ENCODE results near the gene DENND6B. TPM values are rescaled to one million over a fixed set of nuclear protein-coding genes. Genes with fewer than 3 reads are reported as not detected.
A peak's percentile ranks its signal among the peaks of the same experiment; 100 is the strongest.

DENND6B gene
- total and polyA plus RNA-seq, 2 of the 13 experiments (the other 11 are each of a cell fraction or from before 2014, with no cell fraction given): 0.95 to 3.8 TPM

DNA sequence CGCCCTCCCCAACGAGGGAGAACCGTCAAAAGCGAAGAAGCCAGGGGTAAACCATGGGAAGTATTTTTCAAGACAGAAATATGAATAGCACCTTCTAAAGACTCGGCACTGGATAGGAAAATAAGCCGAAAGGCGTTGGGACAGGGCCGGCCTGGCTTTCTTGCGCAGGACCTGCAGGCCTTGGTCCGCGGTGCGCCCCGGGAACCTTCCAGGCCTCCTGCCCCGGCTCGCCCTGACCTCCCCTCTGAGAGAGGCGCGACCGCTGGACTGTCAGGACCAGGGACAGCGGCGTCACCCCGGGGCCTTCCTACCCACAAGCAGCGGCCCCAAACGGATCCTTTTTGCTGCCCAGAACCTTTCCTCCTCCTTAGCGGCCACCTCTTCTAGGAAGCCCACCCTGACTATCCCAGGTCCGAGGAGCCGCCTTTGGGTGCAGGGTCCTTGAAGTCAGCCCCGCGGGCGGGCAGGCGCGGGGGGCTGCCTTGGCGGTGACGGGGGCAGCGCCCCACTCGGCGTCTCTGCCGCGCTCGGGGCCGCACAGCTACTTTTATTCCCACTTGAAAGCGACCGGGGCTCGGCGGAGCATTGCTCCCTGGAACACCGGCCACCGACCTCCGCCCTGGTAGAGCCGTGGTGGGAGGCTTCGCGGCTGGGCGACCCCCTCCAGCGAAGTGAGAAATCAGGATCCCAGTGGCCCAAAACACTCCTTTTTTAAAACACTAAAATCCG is 56.0 kb downstream of the DENND6B start (continued):
- TF ChIP-seq ZFP36L2 (CRISPR knock-in tag; IDR thresholded peaks at IDR 0.05) (0 out of 2 replicates have a peak, but pooled peaks have one; percentile 77), TGIF2 (CRISPR knock-in tag; IDR thresholded peaks at IDR 0.05) (peak; percentile 96), ZNF549 (CRISPR knock-in tag; IDR thresholded peaks at IDR 0.05) (no peak), ZFP90 (CRISPR knock-in tag; IDR thresholded peaks at IDR 0.05; ENCODE audit: borderline replicate concordance) (peak; percentile 36; the same call in 1 of the 2 replicates), ARHGAP35 (CRISPR knock-in tag; IDR thresholded peaks at IDR 0.05; ENCODE audit: borderline replicate concordance) (no peak), ZNF446 (CRISPR knock-in tag; IDR thresholded peaks at IDR 0.05) (0 out of 2 replicates have a peak, but pooled peaks have one; percentile 54), SPEN (CRISPR knock-in tag; IDR thresholded peaks at IDR 0.05; ENCODE audit: low read depth) (0 out of 2 replicates have a peak, but pooled peaks have one; percentile 36), ZNF232 (CRISPR knock-in tag; IDR thresholded peaks at IDR 0.05; ENCODE audit: borderline replicate concordance) (peak; percentile 94), MYNN (CRISPR knock-in tag; IDR thresholded peaks at IDR 0.05; ENCODE audit: low read depth) (no peak), ELF1 (CRISPR knock-in tag; IDR thresholded peaks at IDR 0.05) (no peak)
- TF ChIP-seq, protein P1, sequence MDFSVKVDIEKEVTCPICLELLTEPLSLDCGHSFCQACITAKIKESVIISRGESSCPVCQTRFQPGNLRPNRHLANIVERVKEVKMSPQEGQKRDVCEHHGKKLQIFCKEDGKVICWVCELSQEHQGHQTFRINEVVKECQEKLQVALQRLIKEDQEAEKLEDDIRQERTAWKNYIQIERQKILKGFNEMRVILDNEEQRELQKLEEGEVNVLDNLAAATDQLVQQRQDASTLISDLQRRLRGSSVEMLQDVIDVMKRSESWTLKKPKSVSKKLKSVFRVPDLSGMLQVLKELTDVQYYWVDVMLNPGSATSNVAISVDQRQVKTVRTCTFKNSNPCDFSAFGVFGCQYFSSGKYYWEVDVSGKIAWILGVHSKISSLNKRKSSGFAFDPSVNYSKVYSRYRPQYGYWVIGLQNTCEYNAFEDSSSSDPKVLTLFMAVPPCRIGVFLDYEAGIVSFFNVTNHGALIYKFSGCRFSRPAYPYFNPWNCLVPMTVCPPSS (IDR thresholded peaks at IDR 0.05): no peak
- TF ChIP-seq, protein P2, sequence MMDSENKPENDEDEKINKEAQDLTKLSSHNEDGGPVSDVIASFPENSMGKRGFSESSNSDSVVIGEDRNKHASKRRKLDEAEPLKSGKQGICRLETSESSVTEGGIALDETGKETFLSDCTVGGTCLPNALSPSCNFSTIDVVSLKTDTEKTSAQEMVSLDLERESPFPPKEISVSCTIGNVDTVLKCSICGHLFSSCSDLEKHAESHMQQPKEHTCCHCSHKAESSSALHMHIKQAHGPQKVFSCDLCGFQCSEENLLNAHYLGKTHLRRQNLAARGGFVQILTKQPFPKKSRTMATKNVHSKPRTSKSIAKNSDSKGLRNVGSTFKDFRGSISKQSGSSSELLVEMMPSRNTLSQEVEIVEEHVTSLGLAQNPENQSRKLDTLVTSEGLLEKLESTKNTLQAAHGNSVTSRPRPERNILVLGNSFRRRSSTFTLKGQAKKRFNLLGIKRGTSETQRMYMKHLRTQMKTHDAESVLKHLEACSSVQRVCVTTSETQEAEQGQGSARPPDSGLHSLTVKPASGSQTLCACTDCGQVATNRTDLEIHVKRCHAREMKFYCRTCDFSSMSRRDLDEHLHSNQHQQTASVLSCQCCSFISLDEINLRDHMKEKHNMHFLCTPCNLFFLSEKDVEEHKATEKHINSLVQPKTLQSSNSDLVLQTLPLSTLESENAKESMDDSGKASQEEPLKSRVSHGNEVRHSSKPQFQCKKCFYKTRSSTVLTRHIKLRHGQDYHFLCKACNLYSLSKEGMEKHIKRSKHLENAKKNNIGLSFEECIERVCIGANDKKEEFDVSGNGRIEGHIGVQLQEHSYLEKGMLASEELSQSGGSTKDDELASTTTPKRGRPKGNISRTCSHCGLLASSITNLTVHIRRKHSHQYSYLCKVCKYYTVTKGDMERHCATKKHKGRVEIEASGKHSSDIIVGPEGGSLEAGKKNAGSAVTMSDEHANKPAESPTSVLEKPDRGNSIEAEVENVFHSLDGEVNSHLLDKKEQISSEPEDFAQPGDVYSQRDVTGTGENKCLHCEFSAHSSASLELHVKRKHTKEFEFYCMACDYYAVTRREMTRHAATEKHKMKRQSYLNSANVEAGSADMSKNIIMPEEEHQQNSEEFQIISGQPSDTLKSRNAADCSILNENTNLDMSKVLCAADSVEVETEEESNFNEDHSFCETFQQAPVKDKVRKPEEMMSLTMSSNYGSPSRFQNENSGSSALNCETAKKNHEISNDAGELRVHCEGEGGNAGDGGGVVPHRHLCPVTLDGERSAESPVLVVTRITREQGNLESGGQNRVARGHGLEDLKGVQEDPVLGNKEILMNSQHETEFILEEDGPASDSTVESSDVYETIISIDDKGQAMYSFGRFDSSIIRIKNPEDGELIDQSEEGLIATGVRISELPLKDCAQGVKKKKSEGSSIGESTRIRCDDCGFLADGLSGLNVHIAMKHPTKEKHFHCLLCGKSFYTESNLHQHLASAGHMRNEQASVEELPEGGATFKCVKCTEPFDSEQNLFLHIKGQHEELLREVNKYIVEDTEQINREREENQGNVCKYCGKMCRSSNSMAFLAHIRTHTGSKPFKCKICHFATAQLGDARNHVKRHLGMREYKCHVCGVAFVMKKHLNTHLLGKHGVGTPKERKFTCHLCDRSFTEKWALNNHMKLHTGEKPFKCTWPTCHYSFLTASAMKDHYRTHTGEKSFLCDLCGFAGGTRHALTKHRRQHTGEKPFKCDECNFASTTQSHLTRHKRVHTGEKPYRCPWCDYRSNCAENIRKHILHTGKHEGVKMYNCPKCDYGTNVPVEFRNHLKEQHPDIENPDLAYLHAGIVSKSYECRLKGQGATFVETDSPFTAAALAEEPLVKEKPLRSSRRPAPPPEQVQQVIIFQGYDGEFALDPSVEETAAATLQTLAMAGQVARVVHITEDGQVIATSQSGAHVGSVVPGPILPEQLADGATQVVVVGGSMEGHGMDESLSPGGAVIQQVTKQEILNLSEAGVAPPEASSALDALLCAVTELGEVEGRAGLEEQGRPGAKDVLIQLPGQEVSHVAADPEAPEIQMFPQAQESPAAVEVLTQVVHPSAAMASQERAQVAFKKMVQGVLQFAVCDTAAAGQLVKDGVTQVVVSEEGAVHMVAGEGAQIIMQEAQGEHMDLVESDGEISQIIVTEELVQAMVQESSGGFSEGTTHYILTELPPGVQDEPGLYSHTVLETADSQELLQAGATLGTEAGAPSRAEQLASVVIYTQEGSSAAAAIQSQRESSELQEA (CRISPR knock-in tag; IDR thresholded peaks at IDR 0.05; ENCODE audit: not compliant biosample characterization): no peak
- TF ChIP-seq, protein P3, sequence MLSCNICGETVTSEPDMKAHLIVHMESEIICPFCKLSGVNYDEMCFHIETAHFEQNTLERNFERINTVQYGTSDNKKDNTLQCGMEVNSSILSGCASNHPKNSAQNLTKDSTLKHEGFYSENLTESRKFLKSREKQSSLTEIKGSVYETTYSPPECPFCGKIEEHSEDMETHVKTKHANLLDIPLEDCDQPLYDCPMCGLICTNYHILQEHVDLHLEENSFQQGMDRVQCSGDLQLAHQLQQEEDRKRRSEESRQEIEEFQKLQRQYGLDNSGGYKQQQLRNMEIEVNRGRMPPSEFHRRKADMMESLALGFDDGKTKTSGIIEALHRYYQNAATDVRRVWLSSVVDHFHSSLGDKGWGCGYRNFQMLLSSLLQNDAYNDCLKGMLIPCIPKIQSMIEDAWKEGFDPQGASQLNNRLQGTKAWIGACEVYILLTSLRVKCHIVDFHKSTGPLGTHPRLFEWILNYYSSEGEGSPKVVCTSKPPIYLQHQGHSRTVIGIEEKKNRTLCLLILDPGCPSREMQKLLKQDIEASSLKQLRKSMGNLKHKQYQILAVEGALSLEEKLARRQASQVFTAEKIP (CRISPR knock-in tag; IDR thresholded peaks at IDR 0.05; ENCODE audit: borderline replicate concordance): no peak
- TF ChIP-seq, protein P4, sequence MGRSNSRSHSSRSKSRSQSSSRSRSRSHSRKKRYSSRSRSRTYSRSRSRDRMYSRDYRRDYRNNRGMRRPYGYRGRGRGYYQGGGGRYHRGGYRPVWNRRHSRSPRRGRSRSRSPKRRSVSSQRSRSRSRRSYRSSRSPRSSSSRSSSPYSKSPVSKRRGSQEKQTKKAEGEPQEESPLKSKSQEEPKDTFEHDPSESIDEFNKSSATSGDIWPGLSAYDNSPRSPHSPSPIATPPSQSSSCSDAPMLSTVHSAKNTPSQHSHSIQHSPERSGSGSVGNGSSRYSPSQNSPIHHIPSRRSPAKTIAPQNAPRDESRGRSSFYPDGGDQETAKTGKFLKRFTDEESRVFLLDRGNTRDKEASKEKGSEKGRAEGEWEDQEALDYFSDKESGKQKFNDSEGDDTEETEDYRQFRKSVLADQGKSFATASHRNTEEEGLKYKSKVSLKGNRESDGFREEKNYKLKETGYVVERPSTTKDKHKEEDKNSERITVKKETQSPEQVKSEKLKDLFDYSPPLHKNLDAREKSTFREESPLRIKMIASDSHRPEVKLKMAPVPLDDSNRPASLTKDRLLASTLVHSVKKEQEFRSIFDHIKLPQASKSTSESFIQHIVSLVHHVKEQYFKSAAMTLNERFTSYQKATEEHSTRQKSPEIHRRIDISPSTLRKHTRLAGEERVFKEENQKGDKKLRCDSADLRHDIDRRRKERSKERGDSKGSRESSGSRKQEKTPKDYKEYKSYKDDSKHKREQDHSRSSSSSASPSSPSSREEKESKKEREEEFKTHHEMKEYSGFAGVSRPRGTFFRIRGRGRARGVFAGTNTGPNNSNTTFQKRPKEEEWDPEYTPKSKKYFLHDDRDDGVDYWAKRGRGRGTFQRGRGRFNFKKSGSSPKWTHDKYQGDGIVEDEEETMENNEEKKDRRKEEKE (IDR thresholded peaks at IDR 0.05): no peak

All from HepG2 (cell line).